Sigmoid colon (tissue), 7 donors: ENCODE measurements around the gene BACE2. TPM values are rescaled to one million over a fixed set of nuclear protein-coding genes. Genes with fewer than 3 reads are reported as not detected.
"Not testable (repeated sequence)": the region's sequence is repeated elsewhere in the genome, so short reads cannot be mapped to it uniquely, and the experiment has no call there.

ENCODE experiments used
- DNase-seq: peaks from one replicate; pipeline ENCODE4 v3.0.0-alpha.2; 2019
- H3K27ac ChIP-seq, 4 donors: fragments of 200-600 bp; sonication (generic); one replicate each; pipeline ENCODE4 v1.5.1; 2016 to 2019; ENCODE audit warnings: mild to moderate bottlenecking in 1 of 4
- H3K27me3 ChIP-seq, 3 donors: fragments of 200-600 bp; sonication (generic); one replicate each; pipeline ENCODE4 v1.5.1; 2019; ENCODE audit warnings: mild to moderate bottlenecking in 1 of 3
- H3K36me3 ChIP-seq, 4 donors: fragments of 200-600 bp; sonication (generic); one replicate each; pipeline ENCODE4 v1.5.1; 2016 to 2019
- H3K4me1 ChIP-seq, 4 donors: fragments of 200-600 bp; sonication (generic); one replicate each; pipeline ENCODE4 v1.5.1; 2017 to 2019
- H3K4me3 ChIP-seq, 4 donors: fragments of 200-600 bp; sonication (generic); one replicate each; pipeline ENCODE4 v1.5.1; 2017 to 2019; ENCODE audit warnings: mild to moderate bottlenecking in 2 of 4, moderate library complexity in 1 of 4
- H3K9me3 ChIP-seq, 4 donors: fragments of 200-600 bp in 3 of 4; sonication (generic) in 3 of 4; one replicate each; pipeline versions ENCODE4 v1.5.1 to v1.6.1; 2013 to 2019
- CTCF ChIP-seq, 4 experiments: fragments of 450-650 bp in 3 of 4; fragments of 200-600 bp in 1 of 4; IDR thresholded peaks; one replicate each; pipeline ENCODE4 v1.5.1; 2016 to 2019; ENCODE audit warnings: antibody characterized with exemption in 4 of 4, mild to moderate bottlenecking in 3 of 4, moderate library complexity in 2 of 4
- EP300 ChIP-seq, 4 donors: sonication (generic); formaldehyde crosslinking; IDR thresholded peaks; one replicate each; pipeline ENCODE4 v1.6.1; 2017; ENCODE audit warnings: antibody characterized with exemption in 4 of 4
- POLR2A ChIP-seq, 2 donors: fragments of 450-650 bp; IDR thresholded peaks; one replicate each; pipeline ENCODE4 v1.6.1; 2016; ENCODE audit warnings: antibody characterized with exemption in 2 of 2, mild to moderate bottlenecking in 2 of 2, moderate library complexity in 2 of 2
- POLR2AphosphoS5 ChIP-seq, 4 donors: sonication (generic); formaldehyde crosslinking; IDR thresholded peaks; one replicate each; pipeline ENCODE4 v1.6.1; 2017; ENCODE audit warnings: antibody characterized with exemption in 4 of 4
- WGBS, 2 donors: extraction: QIAGEN DNeasy Blood & Tissue Kit; methylation state at CpG; one replicate each; pipeline ENCODE4 v1.1.7; 2013; 5-methylcytosine and 5-hydroxymethylcytosine counted together
- intact Hi-C: fragments of 100-400 bp; cut with DNase I; formaldehyde crosslinking; loops from one replicate; pipeline ENCODE4 v1.15.1; 2023
- polyA plus RNA-seq, 3 donors: library from polyadenylated mRNA; stranded (reverse); fragments of 200-250 nt; gene quantifications; one replicate each; pipeline ENCODE4 v1.2.3, GENCODE V29; 2013
- total RNA-seq, 4 donors: library from RNA; depleted of rRNA; stranded (reverse); fragments of >200 nt; gene quantifications; one replicate each; pipeline ENCODE4 v1.1.0, GENCODE V29; 2016
- donor health status: healthy with polysubstance abuse.
- donor health status: Bipolar disorder and iron deficiency.
- donor health status: healthy.

The BACE2 gene
- total and polyA plus RNA-seq, 7 donors: 12.0 to 204 (median 52.8) TPM

DNA sequence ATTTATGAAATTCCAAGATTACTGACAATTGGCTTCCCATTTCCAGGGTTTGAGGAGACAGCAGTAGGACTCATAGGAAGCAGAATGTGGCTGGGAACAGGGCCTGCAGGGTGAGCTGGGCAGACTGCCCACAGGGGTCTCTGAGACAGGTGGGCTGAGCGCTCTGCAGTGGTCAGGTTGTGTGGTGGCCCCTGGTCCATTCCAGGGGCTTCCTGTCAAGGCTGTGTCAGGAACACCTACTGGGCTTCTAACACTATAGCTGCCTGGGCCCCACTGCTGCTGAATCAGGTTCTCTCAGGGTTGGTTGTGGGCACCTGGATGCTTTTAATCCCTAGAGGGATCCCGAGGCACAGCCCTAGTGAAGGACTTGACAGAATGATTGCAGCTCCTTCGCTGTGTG is 72.1 kb downstream of the BACE2 start:
- Histone ChIP-seq H3K4me3 (no peak overlapping the region), H3K27me3 (no peaks in the 10 kb centered on the region), H3K27ac (no peak overlapping the region), H3K36me3 (peaks cover 0 to 55% (median 9%) of the 10 kb centered on the region in 4 donors), H3K9me3 (no peaks in the 10 kb centered on the region), H3K4me1 (no peaks in the 10 kb centered on the region)
- DNase-seq: no peak
- intact Hi-C loops: no loop called here
- TF ChIP-seq POLR2AphosphoS5 (IDR thresholded peaks at IDR 0.05) (no peak), EP300 (IDR thresholded peaks at IDR 0.05) (no peak), CTCF (IDR thresholded peaks at IDR 0.05) (no peak), POLR2A (IDR thresholded peaks at IDR 0.05) (no peak)
- 90 to 91% methylated on average over 3 of the region's 3 CpGs for WGBS, 2 donors

- Histone ChIP-seq H3K4me1 (no peaks in the 10 kb centered on the region), H3K9me3 (no peaks in the 10 kb centered on the region), H3K36me3 (peaks cover 0 to 68% (median 17%) of the 10 kb centered on the region in 4 donors), H3K27ac (no peak overlapping the region), H3K4me3 (no peak overlapping the region), H3K27me3 (no peaks in the 10 kb centered on the region)
- intact Hi-C loops: no loop called here
- no peak for DNase-seq
- 77 to 82% methylated on average over 8 of the region's 8 CpGs for WGBS, 2 donors
- no peak for TF ChIP-seq CTCF (IDR thresholded peaks at IDR 0.05)
- TF ChIP-seq EP300 (IDR thresholded peaks at IDR 0.05): no peak
- TF ChIP-seq POLR2A (IDR thresholded peaks at IDR 0.05): no peak
- TF ChIP-seq POLR2AphosphoS5 (IDR thresholded peaks at IDR 0.05): no peak
Measured at GRCh38 chr21:41241341-41241740, 73.4 kb downstream of the BACE2 start.

- Histone ChIP-seq H3K9me3 (no peaks in the 10 kb centered on the region), H3K36me3 (peaks cover 0 to 77% (median 21%) of the 10 kb centered on the region in 4 donors), H3K27ac (no peak overlapping the region), H3K4me1 (no peaks in the 10 kb centered on the region), H3K4me3 (no peak overlapping the region), H3K27me3 (no peaks in the 10 kb centered on the region)
- TF ChIP-seq EP300 (IDR thresholded peaks at IDR 0.05) (no peak), POLR2A (IDR thresholded peaks at IDR 0.05) (no peak), POLR2AphosphoS5 (IDR thresholded peaks at IDR 0.05) (no peak), CTCF (IDR thresholded peaks at IDR 0.05) (no peak)
- intact Hi-C loops: no loop called here
- 25 to 73% methylated on average over 8 of the region's 8 CpGs for WGBS, 2 donors
- DNase-seq: no peak
Measured at GRCh38 chr21:41242238-41242829, 74.4 kb downstream of the BACE2 start.

- Histone ChIP-seq H3K27me3 (no peaks in the 10 kb centered on the region), H3K36me3 (peaks cover 0 to 77% (median 22%) of the 10 kb centered on the region in 4 donors), H3K4me1 (no peaks in the 10 kb centered on the region), H3K4me3 (no peak overlapping the region), H3K9me3 (no peaks in the 10 kb centered on the region), H3K27ac (no peak overlapping the region)
- TF ChIP-seq POLR2A (IDR thresholded peaks at IDR 0.05) (no peak), EP300 (IDR thresholded peaks at IDR 0.05) (no peak)
- WGBS, 2 donors: 76 to 86% methylated on average over 7 of the region's 7 CpGs
- DNase-seq: no peak
- intact Hi-C loops: no loop called here
Measured at GRCh38 chr21:41243107-41243506, 75.1 kb downstream of the BACE2 start.

GRCh38 chr21:41244266-41244880 is 76.4 kb downstream of the BACE2 start:
- H3K27ac ChIP-seq, H3K27me3 ChIP-seq, DNase-seq, H3K9me3 ChIP-seq, intact Hi-C loops, H3K4me3 ChIP-seq, H3K4me1 ChIP-seq: not testable (repeated sequence)
- peaks cover 4 to 83% (median 22%) of the 10 kb centered on the region in 4 donors for H3K36me3 ChIP-seq
- WGBS, 2 donors: 88 to 93% methylated on average over 8 of the region's 8 CpGs
